HEK293 (cell line): ENCODE measurements around the gene DDX41.

Experiments used
- CTCF ChIA-PET: fragments of 350-600 bp; formaldehyde crosslinking; extraction: SDS; loops from one replicate; lab custom pipeline; 2021; ENCODE audit warnings: antibody characterized with exemption; lab: Yijun Ruan, JAX
- POLR2A ChIA-PET: fragments of 300-600 bp; formaldehyde crosslinking; extraction: SDS; loops from one replicate; lab custom pipeline; 2020; ENCODE audit warnings: antibody characterized with exemption, inconsistent platforms; lab: Yijun Ruan, JAX
- H3K27ac ChIP-seq: fragments of 200-500 bp; sonication (Bioruptor generic); 2 replicates; pipeline ENCODE4 v1.5.1; 2014; ENCODE audit warnings: low read depth, low read length, control low read depth, inconsistent platforms; ENCODE audit errors: extremely low read depth
- H3K36me3 ChIP-seq, 2 experiments: fragments of 200-500 bp in 1 of 2; sonication (Bioruptor generic) in 1 of 2; 1 replicate in 1 of 2; 2 replicates in 1 of 2; pipeline ENCODE4 v1.5.1; 2014 to 2017; ENCODE audit warnings: inconsistent platforms in 2 of 2, low read length in 2 of 2; ENCODE audit not compliant: control insufficient read depth in 2 of 2, insufficient read depth in 1 of 2
- H3K4me1 ChIP-seq: fragments of 200-500 bp; sonication (Bioruptor generic); 2 replicates; pipeline ENCODE4 v1.5.1; 2014; ENCODE audit warnings: mild to moderate bottlenecking, low read length, inconsistent platforms; ENCODE audit not compliant: control insufficient read depth, insufficient read depth
- H3K4me3 ChIP-seq: 2 replicates; pipeline ENCODE4 v1.5.1; 2011; ENCODE audit warnings: low read depth, mild to moderate bottlenecking, control low read depth, low read length, moderate library complexity
- H3K9me3 ChIP-seq: fragments of 200-500 bp; sonication (Bioruptor generic); 2 replicates; pipeline ENCODE4 v1.5.1; 2014; ENCODE audit warnings: low read depth, low read length, inconsistent platforms; ENCODE audit not compliant: control insufficient read depth, insufficient read depth
- GLIS2 ChIP-seq: fragments of 450-650 bp; formaldehyde crosslinking; IDR thresholded peaks from 2 replicates; pipeline ENCODE4 v1.5.1; 2016; ENCODE audit warnings: missing biosample characterization, missing genetic modification characterization
- KLF9 ChIP-seq: fragments of 450-650 bp; formaldehyde crosslinking; IDR thresholded peaks from 2 replicates; pipeline ENCODE4 v1.5.1; 2016; ENCODE audit warnings: missing biosample characterization, missing genetic modification characterization, low read depth
- REPIN1 ChIP-seq: fragments of 450-650 bp; formaldehyde crosslinking; IDR thresholded peaks from 2 replicates; pipeline ENCODE4 v1.5.1; 2017; ENCODE audit warnings: missing biosample characterization, missing genetic modification characterization, low read depth
- ZBTB48 ChIP-seq: fragments of 450-650 bp; formaldehyde crosslinking; IDR thresholded peaks from 2 replicates; pipeline ENCODE4 v1.5.1; 2016; ENCODE audit warnings: missing biosample characterization, missing genetic modification characterization
- ZNF132 ChIP-seq: fragments of 450-650 bp; formaldehyde crosslinking; IDR thresholded peaks from 2 replicates; pipeline ENCODE4 v1.5.1; 2017; ENCODE audit warnings: missing biosample characterization, missing genetic modification characterization, borderline replicate concordance
- ZNF133 ChIP-seq: fragments of 450-650 bp; formaldehyde crosslinking; IDR thresholded peaks from 2 replicates; pipeline ENCODE4 v1.5.1; 2016; ENCODE audit warnings: missing biosample characterization, missing genetic modification characterization
- ZNF174 ChIP-seq: fragments of 450-650 bp; formaldehyde crosslinking; IDR thresholded peaks from 2 replicates; pipeline ENCODE4 v1.5.0; 2017; ENCODE audit warnings: missing biosample characterization, mild to moderate bottlenecking, missing genetic modification characterization
- ZNF239 ChIP-seq: fragments of 450-650 bp; formaldehyde crosslinking; IDR thresholded peaks from 2 replicates; pipeline ENCODE4 v1.5.1; 2016; ENCODE audit warnings: missing biosample characterization, missing genetic modification characterization
- ZNF292 ChIP-seq: fragments of 450-650 bp; formaldehyde crosslinking; IDR thresholded peaks from 2 replicates; pipeline ENCODE4 v1.5.1; 2016; ENCODE audit warnings: low read depth, missing biosample characterization, missing genetic modification characterization, borderline replicate concordance
- ZNF302 ChIP-seq: fragments of 450-650 bp; formaldehyde crosslinking; IDR thresholded peaks from 2 replicates; pipeline ENCODE4 v1.5.1; 2016; ENCODE audit warnings: missing biosample characterization, missing genetic modification characterization, low read depth
- ZNF335 ChIP-seq: fragments of 450-650 bp; formaldehyde crosslinking; conservative IDR thresholded peaks from 2 replicates; pipeline ENCODE4 v1.5.1; 2016; ENCODE audit warnings: missing biosample characterization, missing genetic modification characterization
- ZNF350 ChIP-seq: fragments of 450-650 bp; formaldehyde crosslinking; IDR thresholded peaks from 2 replicates; pipeline ENCODE4 v1.5.0; 2017; ENCODE audit warnings: missing biosample characterization, mild to moderate bottlenecking, missing genetic modification characterization
- ZNF404 ChIP-seq: fragments of 450-650 bp; formaldehyde crosslinking; IDR thresholded peaks from 2 replicates; pipeline ENCODE4 v1.5.1; 2017; ENCODE audit warnings: missing biosample characterization, missing genetic modification characterization
- ZNF660 ChIP-seq: fragments of 450-650 bp; IDR thresholded peaks from 2 replicates; pipeline ENCODE4 v1.5.1; 2018; ENCODE audit warnings: missing biosample characterization, mild to moderate bottlenecking, missing genetic modification characterization
- ZNF791 ChIP-seq: fragments of 450-650 bp; formaldehyde crosslinking; IDR thresholded peaks from 2 replicates; pipeline ENCODE4 v1.5.1; 2016; ENCODE audit warnings: missing biosample characterization, missing genetic modification characterization
- ZNF837 ChIP-seq: fragments of 450-650 bp; formaldehyde crosslinking; IDR thresholded peaks from 2 replicates; pipeline ENCODE4 v1.5.1; 2016; ENCODE audit warnings: missing biosample characterization, missing genetic modification characterization
- ZNF843 ChIP-seq: fragments of 450-650 bp; formaldehyde crosslinking; IDR thresholded peaks from 2 replicates; pipeline ENCODE4 v1.5.1; 2016; ENCODE audit warnings: missing biosample characterization, missing genetic modification characterization
- ZSCAN23 ChIP-seq: fragments of 450-650 bp; formaldehyde crosslinking; IDR thresholded peaks from 2 replicates; pipeline ENCODE4 v1.5.1; 2016; ENCODE audit warnings: missing biosample characterization, missing genetic modification characterization
- TF ChIP-seq, protein P1 (sequence below): fragments of 450-650 bp; formaldehyde crosslinking; conservative IDR thresholded peaks from 2 replicates; pipeline ENCODE4 v1.5.1; 2016; ENCODE audit warnings: low read depth, missing biosample characterization, missing genetic modification characterization
- TF ChIP-seq, protein P2 (sequence below): fragments of 450-650 bp; formaldehyde crosslinking; IDR thresholded peaks from 2 replicates; pipeline ENCODE4 v1.5.1; 2016; ENCODE audit warnings: missing biosample characterization, missing genetic modification characterization
- TF ChIP-seq, protein P3 (sequence below): fragments of 450-650 bp; formaldehyde crosslinking; IDR thresholded peaks from 2 replicates; pipeline ENCODE4 v1.5.1; 2017; ENCODE audit warnings: missing biosample characterization, mild to moderate bottlenecking, missing genetic modification characterization, moderate library complexity
- TF ChIP-seq, protein P4 (sequence below): fragments of 450-650 bp; formaldehyde crosslinking; IDR thresholded peaks from 2 replicates; pipeline ENCODE4 v1.5.0; 2017; ENCODE audit warnings: missing biosample characterization, missing genetic modification characterization, borderline replicate concordance

DDX41 gene

DNA sequence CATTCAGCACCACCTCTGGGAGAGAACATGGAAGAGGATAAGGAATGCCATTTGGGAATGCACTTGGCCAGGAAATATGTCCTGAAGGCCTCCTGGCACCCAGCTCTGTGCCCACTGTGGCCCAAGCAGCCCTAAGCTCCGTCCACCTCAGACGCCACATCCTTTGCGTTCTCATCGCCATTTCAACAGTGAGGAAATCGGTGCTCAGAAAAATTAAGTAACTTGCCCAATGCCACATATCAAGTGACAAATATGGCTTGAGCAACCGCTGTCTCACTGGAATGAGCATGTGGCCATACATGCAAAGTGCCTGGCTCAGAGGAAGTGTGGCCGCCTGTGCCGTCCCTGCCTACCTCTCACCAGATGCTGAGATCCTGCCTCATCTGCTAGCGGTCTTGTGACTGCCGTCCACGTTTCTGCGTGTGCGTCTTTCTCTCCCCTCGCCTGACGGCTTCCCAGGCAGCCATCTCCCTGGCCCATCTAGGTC, 6.2 kb downstream of the DDX41 start:
- TF ChIP-seq ZNF292 (tag by site-specific recombination), result no peak
- TF ChIP-seq ZNF302 (tag by site-specific recombination), result no peak
- TF ChIP-seq ZNF132 (tag by site-specific recombination), result no peak
- no peak for TF ChIP-seq REPIN1 (tag by site-specific recombination)
- no peak for TF ChIP-seq ZNF843 (tag by site-specific recombination)
- no peak for TF ChIP-seq ZNF335 (tag by site-specific recombination)
- TF ChIP-seq, protein P1, sequence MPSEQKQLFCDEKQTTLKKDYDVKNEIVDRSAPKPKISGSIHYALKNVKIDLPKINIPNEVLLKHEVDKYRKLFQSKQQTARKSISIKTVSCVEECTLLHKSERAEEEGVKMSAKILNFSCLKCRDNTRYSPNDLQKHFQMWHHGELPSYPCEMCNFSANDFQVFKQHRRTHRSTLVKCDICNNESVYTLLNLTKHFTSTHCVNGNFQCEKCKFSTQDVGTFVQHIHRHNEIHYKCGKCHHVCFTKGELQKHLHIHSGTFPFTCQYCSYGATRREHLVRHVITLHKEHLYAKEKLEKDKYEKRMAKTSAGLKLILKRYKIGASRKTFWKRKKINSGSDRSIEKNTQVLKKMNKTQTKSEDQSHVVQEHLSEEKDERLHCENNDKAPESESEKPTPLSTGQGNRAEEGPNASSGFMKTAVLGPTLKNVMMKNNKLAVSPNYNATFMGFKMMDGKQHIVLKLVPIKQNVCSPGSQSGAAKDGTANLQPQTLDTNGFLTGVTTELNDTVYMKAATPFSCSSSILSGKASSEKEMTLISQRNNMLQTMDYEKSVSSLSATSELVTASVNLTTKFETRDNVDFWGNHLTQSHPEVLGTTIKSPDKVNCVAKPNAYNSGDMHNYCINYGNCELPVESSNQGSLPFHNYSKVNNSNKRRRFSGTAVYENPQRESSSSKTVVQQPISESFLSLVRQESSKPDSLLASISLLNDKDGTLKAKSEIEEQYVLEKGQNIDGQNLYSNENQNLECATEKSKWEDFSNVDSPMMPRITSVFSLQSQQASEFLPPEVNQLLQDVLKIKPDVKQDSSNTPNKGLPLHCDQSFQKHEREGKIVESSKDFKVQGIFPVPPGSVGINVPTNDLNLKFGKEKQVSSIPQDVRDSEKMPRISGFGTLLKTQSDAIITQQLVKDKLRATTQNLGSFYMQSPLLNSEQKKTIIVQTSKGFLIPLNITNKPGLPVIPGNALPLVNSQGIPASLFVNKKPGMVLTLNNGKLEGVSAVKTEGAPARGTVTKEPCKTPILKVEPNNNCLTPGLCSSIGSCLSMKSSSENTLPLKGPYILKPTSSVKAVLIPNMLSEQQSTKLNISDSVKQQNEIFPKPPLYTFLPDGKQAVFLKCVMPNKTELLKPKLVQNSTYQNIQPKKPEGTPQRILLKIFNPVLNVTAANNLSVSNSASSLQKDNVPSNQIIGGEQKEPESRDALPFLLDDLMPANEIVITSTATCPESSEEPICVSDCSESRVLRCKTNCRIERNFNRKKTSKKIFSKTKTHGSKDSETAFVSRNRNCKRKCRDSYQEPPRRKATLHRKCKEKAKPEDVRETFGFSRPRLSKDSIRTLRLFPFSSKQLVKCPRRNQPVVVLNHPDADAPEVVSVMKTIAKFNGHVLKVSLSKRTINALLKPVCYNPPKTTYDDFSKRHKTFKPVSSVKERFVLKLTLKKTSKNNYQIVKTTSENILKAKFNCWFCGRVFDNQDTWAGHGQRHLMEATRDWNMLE (tag by site-specific recombination), result no peak
- TF ChIP-seq ZNF350 (tag by site-specific recombination), result no peak
- TF ChIP-seq ZSCAN23, result no peak
- TF ChIP-seq ZBTB48 (tag by site-specific recombination), result no peak
- TF ChIP-seq KLF9 (tag by site-specific recombination), result no peak
- no peak for TF ChIP-seq ZNF174
- no peak for TF ChIP-seq ZNF239 (tag by site-specific recombination)
- TF ChIP-seq ZNF660, result no peak
- no peak for TF ChIP-seq ZNF837 (tag by site-specific recombination)
- TF ChIP-seq, all 188 proteins: peak for 0
- ChIA-PET POLR2A (no interaction called here), CTCF (interaction anchor here (1.0 to 2.8 kb wide), 2 partner anchors 9 to 11 kb away, joined by 3 to 16 read pairs; no protein-coding TSS in a partner anchor)
- no peaks in the 10 kb centered on the region for H3K4me1 ChIP-seq
- H3K36me3 ChIP-seq, result peaks cover 6 to 68% of the 10 kb centered on the region in 2 experiments
- no peak overlapping the region for H3K4me3 ChIP-seq
- no peaks in the 10 kb centered on the region for H3K9me3 ChIP-seq
- no peak overlapping the region for H3K27ac ChIP-seq

DNA sequence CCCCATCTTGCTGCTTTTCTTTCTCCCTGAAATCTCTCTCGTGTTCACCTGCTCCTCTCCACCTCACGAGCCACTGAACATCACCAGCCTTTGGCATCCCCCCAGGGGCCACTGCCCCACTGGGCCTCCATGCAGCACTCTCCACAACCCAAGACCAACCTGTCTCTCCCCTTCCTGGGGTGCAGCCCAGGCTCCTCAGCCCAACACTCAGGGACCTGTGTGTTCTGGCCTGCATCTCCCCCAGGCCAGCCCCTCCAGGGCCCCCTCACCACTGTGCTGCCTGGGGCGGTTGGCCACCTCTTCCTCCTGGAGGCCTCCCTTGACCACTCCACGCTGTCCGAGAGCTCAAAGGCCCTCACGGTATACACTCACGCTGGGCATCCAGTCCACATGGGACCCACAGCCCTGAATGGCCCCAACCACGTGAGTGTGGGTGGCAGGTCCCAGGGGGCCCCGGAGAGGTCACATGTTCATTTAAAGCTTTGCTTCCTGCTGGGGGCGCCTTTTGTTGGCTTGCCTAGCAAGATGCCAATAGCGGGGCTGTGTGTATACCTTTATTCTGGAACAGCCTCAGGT, 6.7 kb downstream of the DDX41 start:
- Histone ChIP-seq H3K4me3 (no peak overlapping the region), H3K36me3 (peaks cover 6 to 63% of the 10 kb centered on the region in 2 experiments), H3K27ac (no peak overlapping the region), H3K4me1 (no peaks in the 10 kb centered on the region), H3K9me3 (no peaks in the 10 kb centered on the region)
- TF ChIP-seq, protein P2, sequence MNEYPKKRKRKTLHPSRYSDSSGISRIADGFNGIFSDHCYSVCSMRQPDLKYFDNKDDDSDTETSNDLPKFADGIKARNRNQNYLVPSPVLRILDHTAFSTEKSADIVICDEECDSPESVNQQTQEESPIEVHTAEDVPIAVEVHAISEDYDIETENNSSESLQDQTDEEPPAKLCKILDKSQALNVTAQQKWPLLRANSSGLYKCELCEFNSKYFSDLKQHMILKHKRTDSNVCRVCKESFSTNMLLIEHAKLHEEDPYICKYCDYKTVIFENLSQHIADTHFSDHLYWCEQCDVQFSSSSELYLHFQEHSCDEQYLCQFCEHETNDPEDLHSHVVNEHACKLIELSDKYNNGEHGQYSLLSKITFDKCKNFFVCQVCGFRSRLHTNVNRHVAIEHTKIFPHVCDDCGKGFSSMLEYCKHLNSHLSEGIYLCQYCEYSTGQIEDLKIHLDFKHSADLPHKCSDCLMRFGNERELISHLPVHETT, result no peak
- TF ChIP-seq GLIS2 (tag by site-specific recombination) (peak; percentile 47), ZNF174 (no peak), ZNF791 (tag by site-specific recombination) (no peak), ZNF404 (tag by site-specific recombination) (no peak), ZNF133 (tag by site-specific recombination) (no peak)
- TF ChIP-seq, protein P3, sequence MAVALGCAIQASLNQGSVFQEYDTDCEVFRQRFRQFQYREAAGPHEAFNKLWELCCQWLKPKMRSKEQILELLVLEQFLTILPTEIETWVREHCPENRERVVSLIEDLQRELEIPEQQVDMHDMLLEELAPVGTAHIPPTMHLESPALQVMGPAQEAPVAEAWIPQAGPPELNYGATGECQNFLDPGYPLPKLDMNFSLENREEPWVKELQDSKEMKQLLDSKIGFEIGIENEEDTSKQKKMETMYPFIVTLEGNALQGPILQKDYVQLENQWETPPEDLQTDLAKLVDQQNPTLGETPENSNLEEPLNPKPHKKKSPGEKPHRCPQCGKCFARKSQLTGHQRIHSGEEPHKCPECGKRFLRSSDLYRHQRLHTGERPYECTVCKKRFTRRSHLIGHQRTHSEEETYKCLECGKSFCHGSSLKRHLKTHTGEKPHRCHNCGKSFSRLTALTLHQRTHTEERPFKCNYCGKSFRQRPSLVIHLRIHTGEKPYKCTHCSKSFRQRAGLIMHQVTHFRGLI, result 0 out of 2 replicates have a peak, but pooled peaks have one; percentile 12
- TF ChIP-seq, protein P4, sequence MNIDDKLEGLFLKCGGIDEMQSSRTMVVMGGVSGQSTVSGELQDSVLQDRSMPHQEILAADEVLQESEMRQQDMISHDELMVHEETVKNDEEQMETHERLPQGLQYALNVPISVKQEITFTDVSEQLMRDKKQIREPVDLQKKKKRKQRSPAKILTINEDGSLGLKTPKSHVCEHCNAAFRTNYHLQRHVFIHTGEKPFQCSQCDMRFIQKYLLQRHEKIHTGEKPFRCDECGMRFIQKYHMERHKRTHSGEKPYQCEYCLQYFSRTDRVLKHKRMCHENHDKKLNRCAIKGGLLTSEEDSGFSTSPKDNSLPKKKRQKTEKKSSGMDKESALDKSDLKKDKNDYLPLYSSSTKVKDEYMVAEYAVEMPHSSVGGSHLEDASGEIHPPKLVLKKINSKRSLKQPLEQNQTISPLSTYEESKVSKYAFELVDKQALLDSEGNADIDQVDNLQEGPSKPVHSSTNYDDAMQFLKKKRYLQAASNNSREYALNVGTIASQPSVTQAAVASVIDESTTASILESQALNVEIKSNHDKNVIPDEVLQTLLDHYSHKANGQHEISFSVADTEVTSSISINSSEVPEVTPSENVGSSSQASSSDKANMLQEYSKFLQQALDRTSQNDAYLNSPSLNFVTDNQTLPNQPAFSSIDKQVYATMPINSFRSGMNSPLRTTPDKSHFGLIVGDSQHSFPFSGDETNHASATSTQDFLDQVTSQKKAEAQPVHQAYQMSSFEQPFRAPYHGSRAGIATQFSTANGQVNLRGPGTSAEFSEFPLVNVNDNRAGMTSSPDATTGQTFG (tag by site-specific recombination), result no peak
- ChIA-PET CTCF (interaction anchor here (1.0 to 2.8 kb wide), 2 partner anchors 9 to 11 kb away, joined by 3 to 16 read pairs; no protein-coding TSS in a partner anchor), POLR2A (interaction anchor here (1.0 to 1.9 kb wide), 4 partner anchors 14 to 55 kb away, joined by 3 to 7 read pairs (median 5); no protein-coding TSS in a partner anchor)
